Cardiac atrium fibroblast (primary cell): ENCODE results near the gene CAB39. TPM values are rescaled to one million over a fixed set of nuclear protein-coding genes. Genes with fewer than 3 reads are reported as not detected.

Source experiments
- total RNA-seq: library from RNA; depleted of rRNA; stranded (reverse); fragments of >200 nt; gene quantifications from 2 replicates; pipeline ENCODE4 v1.2.3, GENCODE V29; 2015

Gene CAB39
- total RNA-seq = 28.2 and 51.4 TPM in 2 replicates

DNA sequence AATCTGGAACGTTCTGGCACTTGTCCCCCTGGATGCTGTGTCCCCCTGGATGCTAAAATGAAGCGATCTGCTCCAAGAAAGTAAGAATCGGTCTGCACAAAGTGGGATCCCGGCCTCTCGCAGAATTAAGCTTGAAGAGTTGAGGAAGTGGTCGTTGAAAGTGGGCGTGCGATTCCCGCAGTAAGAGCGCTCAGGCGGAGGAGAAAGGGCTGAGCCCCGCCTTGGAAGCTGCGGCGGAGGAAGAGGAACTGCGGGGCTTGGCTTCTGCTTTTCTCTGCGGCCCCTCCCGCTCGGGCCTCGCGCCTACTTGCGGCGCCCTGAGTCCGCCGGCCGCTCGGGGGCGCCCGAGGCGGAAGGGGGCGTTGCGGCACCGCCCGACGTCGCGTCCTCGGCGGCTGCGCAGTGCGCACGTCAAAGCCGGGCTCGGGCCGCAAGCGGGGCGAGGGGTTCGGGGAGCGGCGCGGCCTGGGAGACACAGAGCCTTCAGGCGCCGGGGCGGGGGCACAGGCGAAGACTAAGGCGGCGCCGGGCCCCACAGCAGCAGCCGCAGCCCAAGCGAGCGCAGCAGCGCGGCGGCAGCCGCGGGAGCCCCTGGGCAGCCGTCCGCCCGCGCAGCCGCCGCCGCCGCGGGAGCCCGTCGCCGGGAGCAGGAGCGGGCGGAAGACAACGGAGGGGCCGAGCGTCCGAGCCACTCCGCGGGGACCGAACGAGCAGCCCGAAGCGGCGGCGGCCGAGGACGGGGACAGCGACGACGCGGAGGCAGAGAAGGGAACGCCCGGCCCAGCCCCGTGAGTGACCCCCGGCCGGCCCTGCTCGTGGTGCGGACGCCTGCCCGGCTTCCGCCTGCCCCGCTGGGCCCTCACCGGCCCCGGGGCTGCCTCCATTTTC, at the start of gene CAB39:
TSS of gene CAB39 (plus strand) at position 400 of the 888 bp plus-strand sequence. CDS start 47,160 bp downstream, outside the sequence.

DNA sequence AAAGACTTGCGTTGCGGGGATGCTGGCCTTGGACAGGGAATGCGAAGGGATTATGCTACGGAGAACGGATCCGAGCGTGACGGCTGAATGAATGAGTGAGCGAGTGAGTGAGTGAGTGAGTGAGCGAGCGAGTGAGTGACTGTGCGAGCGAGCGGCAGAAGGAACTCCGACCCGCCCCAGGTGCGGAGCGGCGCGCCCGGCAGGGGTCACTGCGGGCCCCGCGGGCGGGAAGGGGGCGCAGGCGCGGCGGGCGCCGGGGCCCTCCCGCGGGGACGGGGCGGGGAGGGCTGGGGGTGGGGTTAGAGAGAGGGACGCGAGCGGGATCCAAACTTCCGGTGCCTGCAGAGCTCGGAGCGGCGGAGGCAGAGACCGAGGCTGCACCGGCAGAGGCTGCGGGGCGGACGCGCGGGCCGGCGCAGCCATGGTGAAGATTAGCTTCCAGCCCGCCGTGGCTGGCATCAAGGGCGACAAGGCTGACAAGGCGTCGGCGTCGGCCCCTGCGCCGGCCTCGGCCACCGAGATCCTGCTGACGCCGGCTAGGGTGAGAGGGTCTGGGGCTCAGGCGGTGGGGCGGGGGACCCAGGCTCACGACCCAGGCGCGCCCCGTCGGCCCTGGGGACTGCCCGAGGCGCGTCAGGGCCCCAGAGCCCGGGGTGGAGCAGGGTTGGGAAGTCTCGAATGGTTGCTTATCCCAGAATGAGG, 152.1 kb downstream of the CAB39 start, which contains the start of gene ITM2C:
TSS of gene ITM2C (plus strand) at position 338 of the 702 bp plus-strand sequence. CDS start at position 422, 84 bp downstream.

Other genes starting within 250 kb of the CAB39 start
- 151 and 170 TPM in 2 replicates for gene ITM2C, start 152.1 kb downstream of the CAB39 start, total RNA-seq
- not detected in 2 replicates for gene GPR55, start 212.4 kb downstream of the CAB39 start, total RNA-seq